Neuronal stem cell (in vitro differentiated cells): ENCODE measurements around the gene GRM2.

Experiments used
- DNase-seq: peaks from one replicate; pipeline ENCODE4 v3.0.0-alpha.2; 2013; ENCODE audit warnings: low spot score
- H2AFZ ChIP-seq: one replicate; pipeline ENCODE4 v1.6.1; 2013; ENCODE audit warnings: mild to moderate bottlenecking, low read length, inconsistent platforms
- H2AK5ac ChIP-seq: 2 replicates; pipeline ENCODE4 v1.6.1; 2013; ENCODE audit warnings: low read depth, mild to moderate bottlenecking, inconsistent platforms, low read length, moderate library complexity, mixed read lengths
- H2BK120ac ChIP-seq: 2 replicates; pipeline ENCODE4 v1.6.1; 2013; ENCODE audit warnings: low read depth, mild to moderate bottlenecking, inconsistent platforms, low read length, moderate library complexity, mixed read lengths
- H2BK12ac ChIP-seq: one replicate; pipeline ENCODE4 v1.6.1; 2013; ENCODE audit warnings: low read length, inconsistent platforms
- H2BK15ac ChIP-seq: 2 replicates; pipeline ENCODE4 v1.6.1; 2013; ENCODE audit warnings: mild to moderate bottlenecking, low read length, inconsistent platforms, mixed read lengths
- H2BK5ac ChIP-seq: one replicate; pipeline ENCODE4 v1.6.1; 2013; ENCODE audit warnings: inconsistent platforms, mild to moderate bottlenecking, low read length, moderate library complexity
- H3K14ac ChIP-seq: one replicate; pipeline ENCODE4 v1.6.1; 2013; ENCODE audit warnings: low read length, inconsistent platforms
- H3K18ac ChIP-seq: 2 replicates; pipeline ENCODE4 v1.6.1; 2013; ENCODE audit warnings: low read length, inconsistent platforms
- H3K23ac ChIP-seq: 2 replicates; pipeline ENCODE4 v1.6.1; 2013; ENCODE audit warnings: low read depth, mild to moderate bottlenecking, mixed read lengths, low read length, inconsistent platforms; ENCODE audit not compliant: poor library complexity
- H3K27ac ChIP-seq: replicated peaks from 3 replicates; pipeline ENCODE4 v1.5.1; 2013; ENCODE audit warnings: low read length, inconsistent platforms
- H3K27me3 ChIP-seq, 3 experiments: 2 replicates each; pipeline ENCODE4 v1.6.1; 2013; ENCODE audit warnings: low read length in 3 of 3, mild to moderate bottlenecking in 2 of 3, inconsistent platforms in 1 of 3, low read depth in 1 of 3, mixed read lengths in 1 of 3, moderate library complexity in 1 of 3; ENCODE audit not compliant: control insufficient read depth in 3 of 3, insufficient read depth in 3 of 3
- H3K36me3 ChIP-seq, 2 donors: replicated peaks in 1 of 2; 2 replicates each; pipeline ENCODE4 v1.6.1; 2013; ENCODE audit warnings: low read length in 2 of 2; ENCODE audit not compliant: control insufficient read depth in 2 of 2, insufficient read depth in 2 of 2
- H3K4ac ChIP-seq: 2 replicates; pipeline ENCODE4 v1.6.1; 2013; ENCODE audit warnings: inconsistent platforms, mild to moderate bottlenecking, low read length, moderate library complexity
- H3K4me1 ChIP-seq, 2 donors: 1 replicate in 1 of 2; 2 replicates in 1 of 2; pipeline ENCODE4 v1.6.1; 2013; ENCODE audit warnings: low read length in 2 of 2, low read depth in 1 of 2; ENCODE audit not compliant: control insufficient read depth in 2 of 2, insufficient read depth in 1 of 2
- H3K4me2 ChIP-seq: one replicate; pipeline ENCODE4 v1.6.1; 2013; ENCODE audit warnings: mild to moderate bottlenecking, low read length, inconsistent platforms; ENCODE audit not compliant: insufficient read depth, poor library complexity, severe bottlenecking
- H3K4me3 ChIP-seq, 2 donors: 2 replicates each; pipeline ENCODE4 v1.5.1; 2013; ENCODE audit warnings: low read length in 2 of 2, mild to moderate bottlenecking in 2 of 2, inconsistent platforms in 1 of 2, moderate library complexity in 1 of 2
- H3K79me1 ChIP-seq: one replicate; pipeline ENCODE4 v1.6.1; 2013; ENCODE audit warnings: low read depth, mild to moderate bottlenecking, inconsistent platforms, low read length, moderate library complexity
- H3K9ac ChIP-seq: one replicate; pipeline ENCODE4 v1.6.1; 2013; ENCODE audit warnings: mild to moderate bottlenecking, low read depth, low read length, inconsistent platforms; ENCODE audit not compliant: poor library complexity
- H3K9me3 ChIP-seq, 2 donors: replicated peaks in 1 of 2; 2 replicates each; pipeline versions ENCODE3 to v1.6.1; 2013; ENCODE audit warnings: low read length in 2 of 2, mild to moderate bottlenecking in 2 of 2, inconsistent platforms in 1 of 2, low read depth in 1 of 2, mixed read lengths in 1 of 2, moderate library complexity in 1 of 2; ENCODE audit not compliant: control insufficient read depth in 2 of 2, insufficient read depth in 1 of 2
- H4K8ac ChIP-seq: one replicate; pipeline ENCODE4 v1.6.1; 2013; ENCODE audit warnings: low read depth, mild to moderate bottlenecking, inconsistent platforms, low read length, moderate library complexity
- H4K91ac ChIP-seq: one replicate; pipeline ENCODE4 v1.6.1; 2013; ENCODE audit warnings: low read length, low read depth, mild to moderate bottlenecking, inconsistent platforms; ENCODE audit not compliant: poor library complexity
- WGBS, 2 donors: extraction: QIAGEN DNeasy Blood & Tissue Kit; methylation state at CpG; one replicate each; pipeline ENCODE4 v1.1.7; 2013; ENCODE audit warnings: missing lambda C conversion rate in 2 of 2, mixed read lengths in 1 of 2; ENCODE audit not compliant: insufficient read length in 2 of 2, insufficient replicate concordance in 1 of 2; ENCODE audit errors: extremely low coverage in 2 of 2; 5-methylcytosine and 5-hydroxymethylcytosine counted together

The GRM2 gene

DNA sequence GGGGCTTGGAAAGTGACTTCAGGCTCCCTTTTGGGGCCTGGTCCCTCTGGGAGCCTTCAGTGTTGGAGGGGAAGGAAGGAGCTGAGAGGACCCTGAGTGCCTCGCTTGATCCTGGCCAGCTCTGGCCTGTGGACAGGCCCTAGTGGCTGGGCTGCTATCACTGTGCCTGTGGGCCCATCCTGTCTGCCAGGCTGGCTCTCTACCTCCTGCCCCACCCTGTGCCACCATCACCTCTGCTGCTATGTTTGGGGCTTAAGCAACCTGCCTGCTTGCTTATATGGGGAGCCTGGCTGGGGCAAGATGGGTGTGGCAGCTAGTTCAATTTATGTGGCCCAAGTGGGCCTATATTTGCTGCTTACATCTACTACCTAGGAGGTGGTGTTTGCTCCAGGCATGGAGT lies 28.7 kb upstream of the GRM2 start:
- Histone ChIP-seq H3K9ac (peak overlapping the region; percentile 7), H3K27ac (no peak overlapping the region), H3K79me1 (no peaks in the 10 kb centered on the region), H2BK120ac (no peak overlapping the region), H4K8ac (no peak overlapping the region), H2BK15ac (no peak overlapping the region), H2BK12ac (no peak overlapping the region), H2AK5ac (no peak overlapping the region), H3K4me3 (no peak overlapping the region), H3K27me3 (no peaks in the 10 kb centered on the region), H4K91ac (no peak overlapping the region), H3K4ac (peak overlapping the region; percentile 4), H3K14ac (no peak overlapping the region), H2AFZ (no peak overlapping the region), H3K36me3 (peaks cover 0 to 14% of the 10 kb centered on the region in 2 donors), H2BK5ac (no peak overlapping the region), H3K9me3 (no peaks in the 10 kb centered on the region), H3K23ac (no peak overlapping the region), H3K4me1 (peaks cover 7 to 10% of the 10 kb centered on the region in 2 donors), H3K4me2 (no peak overlapping the region), H3K18ac (no peak overlapping the region)
- no CpG with 5 or more reads among the region's 1 CpG for WGBS, 2 donors
- no peak for DNase-seq

DNA sequence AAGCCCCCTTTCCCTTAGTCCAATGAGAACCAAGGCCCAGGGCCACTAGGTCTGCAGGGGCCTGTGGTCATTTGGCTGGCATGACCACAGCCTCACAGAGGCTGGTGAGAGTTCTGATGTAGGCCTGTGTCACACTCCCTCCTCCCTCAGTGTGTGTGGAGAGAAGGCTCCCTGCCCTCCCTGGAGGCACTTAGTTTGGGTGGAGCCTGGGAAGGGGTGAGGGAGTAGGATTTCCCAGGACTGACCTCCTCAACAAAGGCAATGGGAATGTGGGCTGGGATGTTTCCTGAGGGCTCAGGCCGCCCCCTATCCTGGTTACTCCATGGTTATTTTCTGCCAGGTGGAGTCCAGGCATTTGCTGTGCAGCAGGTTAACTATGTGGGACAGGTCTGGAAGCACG lies 28.2 kb upstream of the GRM2 start:
- Histone ChIP-seq H2BK5ac (no peak overlapping the region), H3K36me3 (peaks cover 0 to 14% of the 10 kb centered on the region in 2 donors), H3K4ac (no peak overlapping the region), H3K79me1 (no peaks in the 10 kb centered on the region), H2AFZ (no peak overlapping the region), H3K23ac (no peak overlapping the region), H3K4me2 (no peak overlapping the region), H4K8ac (no peak overlapping the region), H3K9me3 (no peaks in the 10 kb centered on the region), H3K27ac (no peak overlapping the region), H3K27me3 (no peaks in the 10 kb centered on the region), H3K4me1 (peaks cover 5% of the 10 kb centered on the region in 2 donors), H2AK5ac (peak overlapping the region; percentile 8), H3K4me3 (no peak overlapping the region), H4K91ac (no peak overlapping the region), H3K9ac (no peak overlapping the region), H2BK120ac (no peak overlapping the region), H3K14ac (peak overlapping the region; percentile 40), H2BK15ac (no peak overlapping the region), H3K18ac (no peak overlapping the region), H2BK12ac (no peak overlapping the region)
- no peak for DNase-seq
- WGBS, 2 donors = no CpG with 5 or more reads among the region's 2 CpGs

DNA sequence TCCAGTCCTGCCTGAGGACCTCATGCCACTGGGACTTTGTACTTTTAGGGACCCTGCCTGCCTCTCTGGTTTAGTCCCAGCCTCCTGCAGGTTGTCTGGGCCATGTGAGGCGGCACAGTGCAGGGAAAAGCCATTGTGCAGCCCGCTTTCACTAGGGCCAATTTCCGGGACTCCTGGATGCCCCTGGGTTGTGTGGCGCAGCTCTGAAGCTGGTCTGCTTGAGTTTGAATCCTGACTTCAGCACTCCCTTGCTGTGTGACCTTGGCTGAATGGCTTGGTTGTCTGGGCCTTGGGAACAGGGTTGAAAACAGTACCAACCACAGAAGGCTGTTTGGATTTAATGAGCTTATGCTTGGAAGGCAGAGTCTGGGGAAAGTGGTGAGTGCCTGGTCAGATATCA lies 27.6 kb upstream of the GRM2 start:
- Histone ChIP-seq H3K4me1 (peaks cover 3 to 5% of the 10 kb centered on the region in 2 donors), H4K91ac (no peak overlapping the region), H2BK15ac (no peak overlapping the region), H3K18ac (no peak overlapping the region), H2AFZ (no peak overlapping the region), H3K27me3 (no peaks in the 10 kb centered on the region), H4K8ac (no peak overlapping the region), H3K14ac (no peak overlapping the region), H3K79me1 (no peaks in the 10 kb centered on the region), H3K23ac (no peak overlapping the region), H2BK120ac (no peak overlapping the region), H3K4ac (no peak overlapping the region), H3K36me3 (peaks cover 0 to 16% of the 10 kb centered on the region in 2 donors), H2BK5ac (peak overlapping the region; percentile 43), H3K27ac (no peak overlapping the region), H2BK12ac (no peak overlapping the region), H2AK5ac (no peak overlapping the region), H3K9me3 (no peaks in the 10 kb centered on the region), H3K9ac (no peak overlapping the region), H3K4me3 (no peak overlapping the region), H3K4me2 (no peak overlapping the region)
- no peak for DNase-seq
- WGBS, 2 donors = no CpG with 5 or more reads among the region's 4 CpGs

DNA sequence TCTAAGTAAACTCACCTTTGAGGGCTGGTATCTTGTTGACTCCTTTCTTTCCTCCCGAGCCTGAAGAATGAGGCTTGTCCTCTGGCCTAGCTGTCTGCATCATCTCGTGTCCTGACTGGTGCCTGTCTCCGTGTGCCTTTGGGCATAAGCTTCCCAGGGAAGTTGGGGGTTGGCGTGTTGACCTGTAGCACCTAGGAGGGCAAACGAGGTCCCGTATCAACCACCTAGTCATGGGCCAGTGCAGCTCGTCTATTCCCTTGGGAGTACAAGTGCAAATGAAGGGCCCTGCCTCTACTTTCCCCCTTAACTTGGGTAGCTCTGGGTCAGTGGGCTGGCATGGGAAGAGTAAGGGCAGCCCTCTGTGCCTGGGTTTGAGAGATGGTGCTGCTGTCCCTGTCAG lies 27.1 kb upstream of the GRM2 start:
- Histone ChIP-seq H2BK120ac (no peak overlapping the region), H2BK5ac (no peak overlapping the region), H4K8ac (no peak overlapping the region), H3K9me3 (no peaks in the 10 kb centered on the region), H3K4me1 (peaks cover 3 to 5% of the 10 kb centered on the region in 2 donors), H4K91ac (no peak overlapping the region), H3K23ac (no peak overlapping the region), H3K18ac (no peak overlapping the region), H3K27me3 (no peaks in the 10 kb centered on the region), H3K27ac (no peak overlapping the region), H2BK12ac (no peak overlapping the region), H2AFZ (no peak overlapping the region), H3K9ac (no peak overlapping the region), H2BK15ac (no peak overlapping the region), H3K14ac (no peak overlapping the region), H3K4ac (no peak overlapping the region), H3K36me3 (peaks cover 0 to 18% of the 10 kb centered on the region in 2 donors), H2AK5ac (no peak overlapping the region), H3K4me2 (no peak overlapping the region), H3K79me1 (no peaks in the 10 kb centered on the region), H3K4me3 (no peak overlapping the region)
- WGBS, 2 donors = no CpG with 5 or more reads among the region's 7 CpGs
- DNase-seq = no peak
